GM19043 (cell line): ENCODE measurements around the gene UTY.

Source experiments
- ATAC-seq: cut with Tn5 transposase; IDR thresholded peaks from one replicate; pipeline ENCODE4 v1.9.1; 2021; ENCODE audit warnings: low read depth; ENCODE audit not compliant: unreplicated experiment

UTY gene

GRCh38 chrY:13479828-13480227 is at the start of gene UTY:
Gene UTY (minus strand): TSS chrY:13480033. CDS start chrY:13479665, 368 bp downstream.
- ATAC-seq, result peak; percentile 91

GRCh38 chrY:13520474-13520873 is 40.6 kb upstream of the UTY start:
- ATAC-seq, result no peak

- ATAC-seq, result no peak
Measured at GRCh38 chrY:13501215-13501614, 21.4 kb upstream of the UTY start.

- ATAC-seq, result no peak
Measured at GRCh38 chrY:13493737-13494136, 13.9 kb upstream of the UTY start.

GRCh38 chrY:13492408-13492807 is 12.6 kb upstream of the UTY start:
- no peak for ATAC-seq

- ATAC-seq, result no peak
Measured at GRCh38 chrY:13488738-13489137, 8.9 kb upstream of the UTY start.

GRCh38 chrY:13479121-13479711 is 617 bp downstream of the UTY start:
- peak; percentile 35 for ATAC-seq

- peak; percentile 43 for ATAC-seq
Measured at GRCh38 chrY:13478126-13478785, 1.6 kb downstream of the UTY start.

- no peak for ATAC-seq
Measured at GRCh38 chrY:13474997-13475396, 4.8 kb downstream of the UTY start.

GRCh38 chrY:13451572-13451971 is 28.3 kb downstream of the UTY start:
- no peak for ATAC-seq

- ATAC-seq, result no peak
Measured at GRCh38 chrY:13450596-13451130, 29.2 kb downstream of the UTY start.

- no peak for ATAC-seq
Measured at GRCh38 chrY:13445566-13445965, 34.3 kb downstream of the UTY start.

GRCh38 chrY:13443146-13443545 is 36.7 kb downstream of the UTY start:
- ATAC-seq, result no peak

- no peak for ATAC-seq
Measured at GRCh38 chrY:13440811-13441210, 39.0 kb downstream of the UTY start.

GRCh38 chrY:13435968-13436937 is 43.6 kb downstream of the UTY start:
- ATAC-seq, result peak; percentile 71

GRCh38 chrY:13435206-13435967 is 44.4 kb downstream of the UTY start:
- ATAC-seq, result no peak

- ATAC-seq, result no peak
Measured at GRCh38 chrY:13432293-13433025, 47.4 kb downstream of the UTY start.

- no peak for ATAC-seq
Measured at GRCh38 chrY:13429551-13429950, 50.3 kb downstream of the UTY start.

- no peak for ATAC-seq
Measured at GRCh38 chrY:13423281-13423732, 56.5 kb downstream of the UTY start.
